D341Med (cell line): ENCODE measurements around the gene FAR1.
"Not testable (repeated sequence)": the region's sequence is repeated elsewhere in the genome, so short reads cannot be mapped to it uniquely, and the experiment has no call there.

Experiments
- DNase-seq: peaks from one replicate; pipeline ENCODE4 v3.0.0; 2012; ENCODE audit warnings: low spot score

FAR1 gene

DNA sequence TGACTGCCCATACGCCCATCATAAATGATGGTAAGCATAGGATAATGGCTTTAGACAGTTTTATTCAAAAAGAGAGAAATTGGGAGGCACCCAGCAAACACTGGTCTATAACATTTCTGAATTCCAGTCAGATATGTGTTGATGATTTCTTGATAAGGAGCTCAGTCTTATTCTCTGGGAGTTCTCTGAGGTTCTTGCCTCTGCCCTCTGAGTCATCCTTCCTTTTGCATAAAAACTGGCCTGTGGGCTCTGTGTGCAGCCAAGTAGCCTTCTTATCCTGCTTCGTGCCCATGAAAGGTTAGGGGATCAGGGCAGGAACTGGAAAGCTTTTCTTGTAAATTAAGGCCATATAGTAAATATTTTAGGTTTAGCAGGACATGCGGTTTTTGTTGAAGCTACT is 48.9 kb downstream of the FAR1 start:
- DNase-seq = no peak

DNA sequence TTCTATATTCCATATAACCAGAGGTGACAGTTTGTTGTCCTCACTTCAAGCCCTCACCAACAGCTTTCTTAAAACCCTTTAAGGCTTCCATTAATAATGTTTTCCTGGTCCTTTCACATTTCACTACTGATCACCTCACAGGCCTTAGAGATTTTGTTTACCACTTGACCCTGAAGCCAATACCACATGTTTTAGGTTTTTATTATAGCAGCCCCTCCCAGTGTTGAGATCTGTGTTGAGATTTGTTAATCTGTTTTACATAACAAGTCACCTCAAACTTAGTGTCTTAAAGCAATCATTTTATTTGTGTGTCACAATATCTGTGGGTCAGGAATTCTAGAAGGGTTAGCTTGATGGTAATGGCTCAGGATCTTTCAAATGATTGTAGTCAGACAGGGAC is 49.9 kb downstream of the FAR1 start:
- no peak for DNase-seq

DNA sequence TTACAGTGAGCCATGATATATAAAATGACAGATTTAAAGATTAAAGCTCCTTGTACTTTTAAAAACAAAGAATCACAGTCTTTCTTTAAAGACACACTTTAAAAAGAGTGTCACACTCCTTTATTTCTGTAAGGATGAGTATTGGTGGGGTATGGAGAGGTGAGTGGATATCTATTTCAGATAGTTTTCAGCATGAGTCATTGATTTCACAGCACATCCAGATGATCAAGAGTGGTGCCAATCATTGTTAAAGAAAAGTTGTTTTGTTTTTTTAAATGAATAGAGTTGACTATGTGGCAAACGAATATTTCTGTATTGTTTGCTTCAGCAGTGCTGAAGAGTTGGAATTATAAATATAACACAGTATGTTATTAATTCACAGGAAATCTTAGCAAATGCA is 52.5 kb downstream of the FAR1 start:
- DNase-seq = no peak

DNA sequence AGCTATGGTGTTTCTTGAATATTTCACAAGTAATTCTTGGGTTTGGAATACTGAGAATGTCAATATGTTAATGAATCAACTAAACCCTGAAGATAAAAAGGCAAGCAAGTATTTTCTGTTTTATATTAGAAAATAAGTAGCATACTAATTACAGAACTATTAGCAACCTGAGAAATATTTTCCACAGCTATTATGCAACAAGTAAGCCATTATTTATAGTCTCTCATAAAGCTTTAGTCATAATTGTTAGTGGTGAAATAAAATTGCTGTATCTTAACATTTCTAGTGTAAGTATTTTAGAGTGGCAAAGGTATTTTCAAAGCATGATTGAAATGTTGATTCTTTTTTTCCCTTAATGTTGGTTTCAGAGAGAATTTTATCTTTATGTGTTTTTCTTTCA is 53.3 kb downstream of the FAR1 start:
- DNase-seq = no peak

DNA sequence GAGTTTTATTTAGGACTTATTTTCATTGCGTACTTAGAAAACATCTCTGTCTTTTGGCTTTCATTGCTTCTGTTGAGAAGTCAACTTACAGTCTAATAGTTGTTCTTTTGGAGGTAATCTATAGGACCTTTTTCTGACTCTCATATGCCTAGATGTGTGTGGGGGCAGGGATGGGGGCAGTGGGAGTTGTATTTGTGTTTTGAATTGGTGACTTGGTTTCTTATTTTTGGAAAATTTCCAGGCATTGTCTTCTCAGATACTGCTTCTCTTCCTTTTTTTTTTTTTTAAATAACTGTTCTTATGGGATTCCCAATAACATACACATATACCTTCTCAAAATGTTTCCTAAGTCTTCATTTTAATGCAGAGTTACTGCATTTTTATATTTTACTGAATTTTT is 58.0 kb downstream of the FAR1 start:
- DNase-seq = no peak

DNA sequence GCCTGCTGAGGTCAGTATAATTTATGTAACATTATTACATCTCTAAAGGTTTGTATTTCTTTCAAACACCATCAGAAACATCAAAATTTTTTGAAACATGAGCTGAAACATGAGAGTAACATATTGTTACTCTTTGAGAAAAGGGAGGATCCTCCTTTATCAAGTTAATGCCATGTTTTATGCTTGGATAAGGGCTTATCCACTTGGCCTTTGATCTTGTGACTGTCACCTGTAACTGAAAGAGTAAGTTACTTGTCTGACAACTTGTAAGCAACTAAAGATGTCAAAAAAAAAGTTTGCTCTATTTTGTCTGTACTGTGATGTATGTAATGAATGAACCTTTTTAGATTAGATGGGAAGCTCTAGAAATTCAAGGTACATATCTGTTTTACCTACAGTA is 59.6 kb downstream of the FAR1 start:
- DNase-seq = no peak

DNA sequence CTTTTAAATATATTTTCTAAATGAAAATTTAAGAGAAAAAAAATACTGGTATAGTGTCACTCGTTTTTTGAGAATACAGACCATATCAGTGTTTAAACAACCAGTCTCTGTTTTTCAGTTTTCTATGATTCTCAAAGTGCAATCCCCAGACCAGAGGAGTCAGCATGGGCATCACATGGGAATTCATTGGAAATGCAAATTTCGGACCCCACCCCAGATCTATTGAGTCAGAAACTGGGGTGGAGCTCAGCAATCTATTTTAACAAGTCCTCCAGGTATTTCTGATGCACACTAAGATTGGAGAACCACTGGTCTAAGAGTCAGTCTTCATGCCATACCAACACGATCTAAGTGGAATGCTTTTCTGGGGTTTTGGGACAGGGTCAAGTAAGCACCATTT is 66.1 kb downstream of the FAR1 start:
- DNase-seq = no peak

DNA sequence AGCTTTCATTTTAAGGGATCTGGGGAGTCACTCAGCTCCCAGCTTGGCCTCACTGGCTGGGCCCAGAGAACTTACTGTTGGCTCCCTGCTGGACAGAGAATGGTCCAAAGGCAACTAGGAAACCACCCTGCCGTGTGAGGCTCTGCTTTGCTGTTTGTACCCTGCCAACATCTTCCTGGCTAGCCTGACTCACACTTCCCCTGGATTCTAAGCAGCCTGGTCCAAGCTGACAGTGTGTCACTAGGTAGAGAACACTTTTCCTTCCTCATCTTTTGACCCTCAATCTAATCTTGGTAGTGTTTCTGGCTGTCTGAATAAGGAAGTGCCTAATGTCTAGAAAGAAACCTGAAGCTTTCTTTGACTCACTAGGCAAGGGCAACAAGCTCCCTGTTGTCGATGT is 76.7 kb downstream of the FAR1 start:
- no peak for DNase-seq

DNA sequence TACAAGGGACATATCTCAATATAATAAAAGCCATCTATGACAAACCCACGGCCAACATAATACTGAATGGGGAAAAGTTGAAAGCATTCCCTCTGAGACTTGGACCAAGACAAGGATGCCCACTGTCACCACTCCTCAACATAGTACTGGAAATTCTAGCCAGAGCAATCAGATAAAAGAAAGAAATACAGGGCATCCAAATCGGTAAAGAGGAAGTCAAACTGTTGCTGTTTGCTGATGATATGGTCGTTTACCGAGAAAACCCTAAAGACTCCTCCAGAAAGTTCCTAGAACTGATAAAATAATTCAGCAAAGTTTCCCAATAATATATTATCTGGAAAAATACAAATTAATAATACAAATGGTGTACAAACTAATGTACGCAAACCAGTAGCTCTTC is 84.8 kb downstream of the FAR1 start:
- not testable (repeated sequence) for DNase-seq

DNA sequence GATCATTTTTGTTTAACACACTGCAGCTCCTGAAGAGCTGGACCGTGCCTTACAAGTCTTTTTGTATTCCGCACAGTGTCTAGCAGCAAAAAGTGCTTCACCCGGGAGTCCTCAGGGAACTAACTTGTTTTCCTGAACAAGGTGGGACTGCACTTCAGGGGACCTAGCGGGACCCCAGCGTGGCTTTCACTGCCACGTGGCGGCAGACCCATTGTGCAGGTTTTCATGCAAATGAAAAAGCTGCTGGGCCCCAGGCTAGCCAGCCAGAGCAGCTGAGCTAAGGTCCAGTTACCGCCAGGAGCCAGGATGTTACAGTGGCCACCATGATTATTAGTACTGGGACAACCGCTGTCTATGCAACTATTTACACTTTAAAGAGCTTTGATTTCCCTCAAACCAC is 90.6 kb downstream of the FAR1 start:
- DNase-seq = no peak

DNA sequence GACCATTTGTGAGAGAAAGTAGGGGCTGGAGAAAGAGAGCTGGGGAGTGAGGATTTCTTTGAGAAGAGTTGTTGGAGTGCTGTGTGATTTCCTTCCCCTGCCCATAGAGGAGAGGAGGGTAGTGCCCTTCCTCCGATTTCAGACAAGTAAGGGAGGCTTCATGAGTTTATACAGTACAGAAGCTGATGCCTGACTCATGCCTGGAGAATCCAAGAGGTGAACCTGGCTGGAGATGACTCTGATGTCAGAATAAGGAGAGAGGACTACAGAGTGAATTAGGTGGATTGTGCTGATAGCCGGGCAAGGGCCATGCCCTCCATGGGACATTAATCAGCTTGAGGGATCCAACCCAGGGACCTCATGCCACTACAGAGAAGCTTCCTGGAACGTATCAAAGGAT is 91.6 kb downstream of the FAR1 start:
- DNase-seq = no peak

DNA sequence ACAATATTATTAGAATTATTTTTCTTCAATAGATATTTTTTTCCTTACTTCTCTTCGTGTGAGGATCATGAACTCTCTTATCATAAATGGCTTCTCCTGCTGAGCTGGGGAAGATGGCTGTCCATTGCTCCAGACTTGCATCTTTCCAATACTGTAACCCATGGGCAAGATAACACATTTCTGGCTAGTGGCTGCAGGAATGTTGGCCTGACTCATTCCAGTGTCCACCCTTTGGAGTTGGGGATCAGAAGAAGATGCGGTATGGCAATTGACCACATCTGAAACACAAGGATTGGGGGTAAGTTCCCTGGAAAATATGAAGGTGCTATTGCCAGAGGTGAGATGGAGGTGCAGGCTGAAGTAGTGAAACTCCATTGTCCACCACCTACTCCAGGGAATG is 92.8 kb downstream of the FAR1 start:
- no peak for DNase-seq

DNA sequence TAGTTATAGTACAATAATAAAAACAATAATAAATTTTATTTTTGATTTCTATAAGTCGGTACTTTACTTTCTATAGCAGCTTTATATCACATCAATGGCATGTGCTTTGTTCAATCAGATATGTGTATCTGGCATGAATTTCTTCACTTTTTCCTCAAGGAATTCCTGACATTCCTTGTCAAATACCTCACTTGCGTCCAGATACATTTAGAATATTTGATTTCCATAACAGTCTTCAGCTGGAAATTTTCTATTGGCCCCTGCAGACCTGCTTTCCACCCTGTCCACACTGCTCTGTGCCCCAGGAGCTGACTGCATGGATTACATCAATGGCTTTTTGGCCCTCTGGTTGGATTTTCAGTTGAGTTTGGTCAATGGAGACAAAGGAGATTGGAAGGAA is 93.2 kb downstream of the FAR1 start:
- no peak for DNase-seq

DNA sequence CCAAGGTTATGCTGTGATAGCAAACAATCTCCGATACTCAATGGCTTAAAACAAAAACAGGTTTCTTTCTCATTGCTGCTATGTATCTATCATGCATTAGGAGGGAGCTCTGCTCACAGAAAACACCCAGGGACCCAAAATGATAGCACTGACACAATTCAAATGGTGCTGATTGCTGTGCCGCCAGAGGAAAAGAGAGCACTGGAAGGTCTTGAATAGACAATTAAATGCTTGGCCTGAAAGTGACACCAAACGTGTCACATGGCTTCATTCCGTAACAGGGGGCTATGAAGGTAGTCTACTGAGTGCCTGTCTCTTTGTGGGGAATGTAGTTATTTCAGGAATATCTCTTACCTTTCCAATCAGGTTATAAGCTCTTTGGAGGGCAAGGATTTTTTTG is 94.2 kb downstream of the FAR1 start:
- DNase-seq = no peak

DNA sequence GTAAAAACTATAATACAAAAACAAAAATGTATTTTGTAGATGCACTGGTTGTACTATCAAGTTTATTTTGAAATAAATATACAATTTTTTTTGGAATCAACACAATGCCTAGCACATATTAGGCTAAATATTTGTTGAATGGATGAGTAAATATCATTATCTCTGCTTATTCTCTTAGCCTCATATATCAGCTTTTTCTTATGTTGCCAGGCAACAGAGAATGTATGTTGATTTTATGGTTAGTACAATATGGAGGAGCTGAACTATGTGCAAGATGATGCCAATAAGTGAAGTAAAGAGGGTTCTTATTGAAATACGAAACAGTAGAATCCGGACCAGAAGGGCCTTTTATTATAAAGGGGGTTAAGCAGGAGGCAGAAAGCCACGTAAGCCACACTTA is 94.9 kb downstream of the FAR1 start:
- DNase-seq = no peak

DNA sequence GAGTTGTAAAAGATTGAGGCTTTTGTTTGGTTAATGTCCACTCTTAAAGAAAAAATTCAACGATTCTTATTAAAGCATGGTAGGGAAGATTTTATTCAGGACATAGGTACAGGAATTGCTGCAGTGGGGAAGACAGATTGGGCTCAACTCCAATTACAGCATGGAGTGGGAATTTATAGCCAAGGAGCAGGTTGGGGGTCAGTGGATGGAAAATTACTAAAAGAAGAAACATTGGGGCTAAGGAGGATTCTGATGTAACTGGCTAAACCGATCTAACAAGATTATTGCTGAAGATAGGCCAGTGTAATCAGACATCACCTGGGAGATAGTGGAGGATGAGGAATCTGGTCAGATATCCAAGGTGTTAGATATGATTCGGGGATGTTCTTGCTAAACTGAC is 97.4 kb downstream of the FAR1 start:
- no peak for DNase-seq

DNA sequence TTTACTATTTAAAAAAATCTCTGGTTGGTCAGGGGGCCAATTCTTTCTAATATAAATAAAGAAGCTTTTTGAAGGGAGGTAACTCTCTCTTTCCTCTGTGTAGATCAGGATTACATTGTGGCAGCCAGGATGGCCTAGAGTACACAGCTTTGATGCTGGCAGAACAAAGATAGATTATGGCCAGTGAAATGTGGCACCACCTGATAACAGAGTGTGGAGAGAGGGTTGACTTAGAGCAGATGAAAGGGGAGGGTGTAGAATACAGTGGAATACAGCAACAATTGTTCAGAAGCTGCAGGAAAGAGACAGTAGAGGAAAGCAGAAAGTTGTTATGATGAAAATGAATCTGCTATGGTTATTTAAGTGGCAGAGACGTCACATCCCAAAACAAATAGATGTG is 99.0 kb downstream of the FAR1 start:
- DNase-seq = no peak

DNA sequence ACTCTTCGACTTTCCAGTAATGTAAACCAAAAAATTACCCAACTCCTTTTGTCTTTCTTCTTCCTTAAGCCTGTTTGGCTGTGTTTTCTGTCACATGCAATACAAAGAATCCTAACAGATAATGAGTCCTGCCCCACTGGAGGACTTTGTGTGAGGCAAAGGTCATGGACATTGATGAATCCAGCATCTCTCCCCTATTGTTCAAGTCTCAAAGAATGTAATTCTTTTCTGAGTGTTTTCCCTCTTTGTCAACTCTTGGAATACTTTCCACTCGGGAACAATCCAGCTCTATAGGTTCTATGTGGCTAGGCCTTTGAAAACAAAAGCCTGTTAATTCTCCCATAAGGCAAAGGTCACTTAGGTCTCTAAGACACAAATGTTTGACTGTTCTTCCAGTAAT is 100.7 kb downstream of the FAR1 start:
- DNase-seq = no peak

DNA sequence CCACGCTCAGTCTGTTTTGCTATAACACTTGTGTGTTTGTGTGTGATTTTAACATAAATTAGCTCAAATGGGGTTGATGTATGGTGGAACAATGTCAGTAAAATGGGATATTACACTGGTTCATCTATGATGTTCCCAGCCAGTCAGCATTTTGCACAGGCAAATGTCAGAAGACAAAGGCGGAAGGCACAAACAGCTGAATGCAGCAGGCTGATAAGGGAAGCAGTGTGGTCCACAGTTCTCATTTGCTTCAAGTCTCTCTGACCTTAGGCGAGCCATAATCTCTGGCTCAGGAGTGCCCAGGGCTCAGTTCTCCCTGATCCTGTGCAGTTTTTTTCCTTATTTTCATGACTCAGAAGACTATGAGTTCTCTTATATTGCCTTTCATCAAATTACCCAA is 102.7 kb downstream of the FAR1 start:
- no peak for DNase-seq

DNA sequence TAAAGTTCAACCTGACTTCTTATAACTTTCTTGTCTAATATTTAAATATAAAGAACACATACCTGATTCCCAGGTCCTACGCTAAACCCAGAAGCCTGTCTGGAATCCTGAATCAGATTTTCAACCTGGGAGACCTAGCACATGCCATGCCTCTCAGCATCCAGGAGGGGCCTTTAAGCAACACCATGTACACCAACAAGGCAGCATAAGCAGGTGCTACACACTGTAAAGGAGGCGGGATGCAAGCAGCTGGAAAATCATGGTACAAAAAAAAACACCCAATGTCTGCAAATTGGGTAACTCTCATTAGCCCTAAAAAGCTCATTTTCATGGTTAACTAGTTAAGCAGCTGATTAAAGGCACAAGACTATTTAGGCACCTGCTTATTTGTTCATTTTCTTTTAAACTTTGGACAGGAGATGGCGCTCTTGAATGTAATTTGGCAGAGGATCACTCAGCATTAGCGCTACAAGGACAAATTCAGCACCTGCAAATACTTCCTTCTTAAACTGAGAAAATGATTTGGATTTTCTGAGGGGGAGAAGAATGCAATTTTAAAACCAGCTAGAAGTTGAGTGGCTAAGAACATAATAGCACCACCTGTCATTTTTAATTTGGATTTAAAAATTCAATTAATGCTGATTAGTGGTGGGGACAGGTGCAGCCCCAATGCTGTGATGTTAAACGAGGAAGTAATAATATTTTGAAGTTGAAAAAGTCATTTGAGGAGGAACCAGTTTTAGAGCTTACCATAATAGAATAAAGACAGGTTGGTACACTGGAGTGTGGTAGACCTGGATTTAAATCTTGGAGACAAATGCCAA is 104.0 kb downstream of the FAR1 start:
- DNase-seq = peak; percentile 50

DNA sequence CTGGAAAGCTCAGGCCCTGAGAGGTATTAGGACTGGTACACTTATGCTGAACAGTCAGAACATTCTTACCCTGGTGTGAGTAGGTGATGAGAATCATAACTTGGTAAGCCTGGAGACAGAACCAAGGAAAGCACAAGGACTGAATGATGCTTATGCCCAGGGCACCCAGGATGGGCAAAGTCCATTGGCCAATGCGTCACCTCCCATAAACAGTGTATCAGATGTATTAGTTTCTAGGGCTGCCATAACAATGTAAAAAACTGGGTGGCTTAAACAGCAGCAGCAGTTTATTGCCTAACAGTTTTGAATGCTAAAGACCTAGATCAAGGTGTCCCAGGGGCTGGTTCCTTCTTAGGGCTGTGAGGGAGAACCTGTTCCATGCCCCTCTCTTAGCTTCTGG is 107.0 kb downstream of the FAR1 start:
- no peak for DNase-seq

DNA sequence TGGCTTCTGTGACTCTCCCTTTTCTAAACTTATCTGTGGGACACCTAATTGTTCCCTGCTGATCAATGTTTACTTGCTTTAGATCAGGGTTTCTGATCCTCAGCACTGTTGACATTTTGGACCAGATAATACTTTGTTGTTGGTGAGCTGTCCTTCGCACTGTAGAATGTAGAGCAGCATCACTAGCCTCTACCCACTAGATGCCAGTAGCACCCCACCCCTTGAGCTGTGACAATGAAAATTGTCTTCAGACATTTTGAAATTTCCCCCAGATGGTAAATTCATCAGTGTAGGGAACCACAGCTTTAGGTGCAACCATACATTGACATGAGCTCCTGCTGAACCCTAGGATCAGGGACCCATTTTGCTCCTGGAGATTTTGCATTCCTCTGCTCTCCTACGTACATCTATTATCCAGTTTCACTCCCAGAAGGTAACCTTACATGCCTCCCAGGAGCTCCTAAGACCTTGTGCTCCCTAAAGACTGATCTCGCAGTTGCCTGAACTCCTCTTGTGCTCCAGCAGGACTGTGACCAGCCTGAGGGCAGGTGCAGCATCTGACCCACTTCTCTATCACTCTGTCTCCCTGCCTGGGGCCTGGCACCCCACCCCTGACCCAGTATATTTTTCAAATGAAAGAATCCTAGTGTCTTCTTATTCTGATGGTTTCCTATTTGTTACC is 107.8 kb downstream of the FAR1 start:
- DNase-seq = no peak

DNA sequence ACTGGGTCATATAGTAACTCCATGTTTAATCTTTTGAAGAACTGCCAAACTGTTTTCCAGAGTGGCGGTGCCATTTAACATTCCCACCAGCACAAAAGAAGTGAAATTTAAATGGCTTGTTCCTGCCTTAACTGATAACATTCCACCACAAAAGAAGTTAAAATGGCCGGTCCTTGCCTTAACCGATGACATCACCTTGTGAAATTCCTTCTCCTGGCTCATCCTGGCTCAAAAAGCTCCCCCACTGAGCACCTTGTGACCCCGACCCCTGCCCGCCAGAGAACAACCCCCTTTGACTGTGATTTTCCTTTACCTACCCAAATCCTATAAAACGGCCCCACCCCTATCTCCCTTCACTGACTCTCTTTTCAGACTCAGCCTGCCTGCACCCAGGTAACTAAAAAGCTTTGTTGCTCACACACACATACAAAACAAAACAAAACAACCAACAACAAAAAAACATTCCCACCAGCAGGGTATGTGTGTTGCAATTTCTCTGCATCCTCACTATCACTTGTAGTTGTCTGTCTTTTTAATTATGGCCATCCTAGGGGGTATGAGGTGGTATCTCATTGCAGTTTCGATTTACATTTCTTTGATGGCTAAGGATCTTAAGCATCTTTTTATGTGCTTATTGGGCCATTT is 109.0 kb downstream of the FAR1 start:
- no peak for DNase-seq

DNA sequence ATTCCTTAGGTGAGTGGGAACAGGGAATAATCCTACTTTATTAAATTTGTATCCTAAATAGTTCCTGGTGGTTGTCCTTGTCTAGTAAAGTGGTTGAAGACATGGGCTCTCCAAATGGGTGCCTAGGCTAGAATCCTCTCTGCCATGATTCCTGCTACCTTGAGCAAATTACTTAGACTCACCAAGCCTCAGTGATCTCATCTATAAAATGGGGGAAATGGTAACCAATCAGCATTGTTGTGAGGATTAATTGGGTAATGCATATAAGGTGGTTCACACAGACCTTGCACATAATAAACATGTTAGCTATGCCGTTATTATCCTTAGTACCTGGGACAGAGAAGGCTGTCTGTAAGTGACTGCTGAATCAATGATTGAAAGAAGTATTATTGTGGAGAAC is 109.9 kb downstream of the FAR1 start:
- DNase-seq = no peak
